ENCODE data around the gene FXN. TPM values are rescaled to one million over a fixed set of nuclear protein-coding genes. Genes with fewer than 3 reads are reported as not detected.

The FXN gene
- total RNA-seq, 3 donors from 2014 or later: 3.8 to 7.5 (median 6.9) TPM

GRCh38 chr9:69121155-69122081, 85.9 kb downstream of the FXN start:
- intact Hi-C loops (cut with DNase I; ENCODE audit: low total_unique reads): no loop called here
- no peaks in the 10 kb centered on the region for H3K36me3 ChIP-seq
- peak; percentile 22 to 70 for DNase-seq (ENCODE audit: low spot score in 2 of 2)
- TF ChIP-seq, protein P1, sequence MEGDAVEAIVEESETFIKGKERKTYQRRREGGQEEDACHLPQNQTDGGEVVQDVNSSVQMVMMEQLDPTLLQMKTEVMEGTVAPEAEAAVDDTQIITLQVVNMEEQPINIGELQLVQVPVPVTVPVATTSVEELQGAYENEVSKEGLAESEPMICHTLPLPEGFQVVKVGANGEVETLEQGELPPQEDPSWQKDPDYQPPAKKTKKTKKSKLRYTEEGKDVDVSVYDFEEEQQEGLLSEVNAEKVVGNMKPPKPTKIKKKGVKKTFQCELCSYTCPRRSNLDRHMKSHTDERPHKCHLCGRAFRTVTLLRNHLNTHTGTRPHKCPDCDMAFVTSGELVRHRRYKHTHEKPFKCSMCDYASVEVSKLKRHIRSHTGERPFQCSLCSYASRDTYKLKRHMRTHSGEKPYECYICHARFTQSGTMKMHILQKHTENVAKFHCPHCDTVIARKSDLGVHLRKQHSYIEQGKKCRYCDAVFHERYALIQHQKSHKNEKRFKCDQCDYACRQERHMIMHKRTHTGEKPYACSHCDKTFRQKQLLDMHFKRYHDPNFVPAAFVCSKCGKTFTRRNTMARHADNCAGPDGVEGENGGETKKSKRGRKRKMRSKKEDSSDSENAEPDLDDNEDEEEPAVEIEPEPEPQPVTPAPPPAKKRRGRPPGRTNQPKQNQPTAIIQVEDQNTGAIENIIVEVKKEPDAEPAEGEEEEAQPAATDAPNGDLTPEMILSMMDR (IDR thresholded peaks at IDR 0.05): no peak
- TF ChIP-seq POLR2AphosphoS5 (IDR thresholded peaks at IDR 0.05) (no peak), POLR2A (IDR thresholded peaks at IDR 0.05) (no peak)
- H3K4me1 ChIP-seq: no peaks in the 10 kb centered on the region
- no peaks in the 10 kb centered on the region for H3K27me3 ChIP-seq
- no peaks in the 10 kb centered on the region for H3K9me3 ChIP-seq
- H3K4me3 ChIP-seq: peak overlapping the region; percentile 65 to 90 (median 82)
- peak overlapping the region; percentile 89 to 93 for H3K27ac ChIP-seq

DNA sequence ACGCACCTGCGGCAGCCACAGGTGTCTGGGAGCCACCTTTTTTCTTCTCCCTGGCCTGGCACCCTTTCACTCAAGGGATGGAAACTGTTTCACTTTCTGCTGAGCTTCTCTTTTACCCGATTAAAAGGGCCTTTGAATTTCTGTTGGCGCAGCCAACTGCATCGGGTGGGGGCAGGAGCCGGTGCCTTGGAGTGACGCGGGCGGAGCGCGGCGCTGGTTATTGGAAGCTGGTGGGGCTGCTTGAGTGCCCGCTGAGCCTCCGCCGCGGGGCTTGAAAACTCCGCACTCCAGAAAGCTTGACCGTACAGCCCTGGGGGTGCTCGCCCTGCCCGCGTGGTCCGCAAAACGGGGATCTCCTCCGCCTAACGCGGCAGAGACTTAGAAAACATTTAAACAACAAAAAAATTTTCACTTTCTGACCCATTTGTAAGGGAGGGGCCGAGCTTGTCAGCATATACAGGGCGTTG, 86.6 kb downstream of the FXN start:
- DNase-seq (ENCODE audit: low spot score in 2 of 2): peak; percentile 62 to 75
- Histone ChIP-seq H3K36me3 (no peaks in the 10 kb centered on the region), H3K27ac (peak overlapping the region; percentile 89 to 93), H3K4me3 (peak overlapping the region; percentile 65 to 90 (median 82)), H3K4me1 (no peaks in the 10 kb centered on the region), H3K9me3 (no peaks in the 10 kb centered on the region), H3K27me3 (no peaks in the 10 kb centered on the region)
- TF ChIP-seq POLR2A (IDR thresholded peaks at IDR 0.05): peak; percentile 10
- TF ChIP-seq, protein P1 (IDR thresholded peaks at IDR 0.05): no peak
- intact Hi-C loops (cut with DNase I; ENCODE audit: low total_unique reads): no loop called here

DNA sequence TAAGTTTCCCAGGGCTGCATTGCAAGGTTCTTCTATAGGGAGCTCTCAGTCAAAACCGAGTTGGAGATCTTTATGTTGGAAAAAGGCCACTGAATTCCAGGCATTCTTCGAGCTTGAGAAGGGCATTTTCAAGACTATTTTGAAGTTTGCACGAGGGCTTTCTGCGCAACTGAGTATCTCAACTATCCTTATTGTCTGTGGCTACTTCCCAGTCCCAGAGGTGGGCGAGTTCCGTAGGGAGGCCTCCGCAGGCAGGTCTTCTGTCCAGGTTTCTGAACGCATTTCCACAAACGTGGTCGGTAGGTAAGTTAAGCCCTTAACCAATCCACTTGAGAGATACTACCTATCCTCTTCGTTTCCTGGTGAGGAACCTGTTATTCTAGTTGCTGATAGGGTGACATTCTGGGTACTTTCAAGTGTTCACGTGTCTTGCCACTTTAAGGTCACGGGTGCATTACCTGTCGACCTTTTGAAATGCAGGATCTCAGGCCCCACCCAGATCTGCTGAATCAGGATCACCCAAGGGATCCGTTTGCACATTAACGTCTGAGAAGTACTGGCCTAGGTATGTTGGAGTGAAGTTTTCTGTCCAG, 87.1 kb downstream of the FXN start:
- TF ChIP-seq, protein P1 (IDR thresholded peaks at IDR 0.05): no peak
- TF ChIP-seq POLR2A (IDR thresholded peaks at IDR 0.05) (no peak), POLR2AphosphoS5 (IDR thresholded peaks at IDR 0.05) (no peak)
- Histone ChIP-seq H3K27me3 (no peaks in the 10 kb centered on the region), H3K36me3 (no peaks in the 10 kb centered on the region), H3K9me3 (no peaks in the 10 kb centered on the region), H3K4me1 (no peaks in the 10 kb centered on the region), H3K27ac (peak overlapping the region; percentile 89 to 93), H3K4me3 (peak overlapping the region; percentile 65 to 90 (median 82))
- no peak for DNase-seq (ENCODE audit: low spot score in 2 of 2)
- intact Hi-C loops (cut with DNase I; ENCODE audit: low total_unique reads): no loop called here

GRCh38 chr9:69130456-69131441, 95.2 kb downstream of the FXN start:
- intact Hi-C loops (cut with DNase I; ENCODE audit: low total_unique reads): no loop called here
- no peak overlapping the region for H3K4me3 ChIP-seq
- H3K9me3 ChIP-seq: no peaks in the 10 kb centered on the region
- peaks cover 5 to 6% of the 10 kb centered on the region in 2 donors for H3K4me1 ChIP-seq
- no peaks in the 10 kb centered on the region for H3K36me3 ChIP-seq
- no peaks in the 10 kb centered on the region for H3K27me3 ChIP-seq
- peak in 1 of 2 donors; percentile 15 for DNase-seq (ENCODE audit: low spot score in 2 of 2)
- no peak for TF ChIP-seq POLR2A (IDR thresholded peaks at IDR 0.05)
- no peak for TF ChIP-seq POLR2AphosphoS5 (IDR thresholded peaks at IDR 0.05)
- TF ChIP-seq, protein P1 (IDR thresholded peaks at IDR 0.05): no peak
- H3K27ac ChIP-seq: peak overlapping the region; percentile 6 to 35

All from breast epithelium (tissue), 4 donors.